HPDE6-E6E7 (cell line): ENCODE measurements around the gene HAUS7.

Experiments
- DNase-seq: peaks from one replicate; pipeline ENCODE4 v3.0.0; 2011; ENCODE audit warnings: missing footprints; ENCODE audit errors: extremely low spot score

HAUS7 gene

DNA sequence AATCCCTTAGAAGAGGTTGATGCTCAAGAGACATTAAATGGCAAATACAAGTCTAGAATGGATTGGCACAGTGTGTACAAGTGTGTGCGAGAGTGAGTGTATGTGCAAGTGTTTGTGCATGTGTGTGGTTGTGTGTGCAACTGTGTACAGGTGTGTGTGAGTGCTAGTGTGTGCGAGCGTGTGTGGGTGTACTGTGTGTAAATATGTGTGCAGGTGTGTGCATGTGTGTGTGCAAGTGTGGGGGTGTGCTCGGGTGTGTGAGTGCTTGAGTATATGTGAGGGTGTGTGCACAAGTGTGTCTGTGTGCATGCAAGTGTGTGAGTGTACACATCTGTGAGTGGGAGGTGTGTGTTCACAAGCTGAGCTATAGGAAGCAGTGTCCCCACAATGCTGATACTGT is 30.4 kb downstream of the HAUS7 start:
- no peak for DNase-seq

DNA sequence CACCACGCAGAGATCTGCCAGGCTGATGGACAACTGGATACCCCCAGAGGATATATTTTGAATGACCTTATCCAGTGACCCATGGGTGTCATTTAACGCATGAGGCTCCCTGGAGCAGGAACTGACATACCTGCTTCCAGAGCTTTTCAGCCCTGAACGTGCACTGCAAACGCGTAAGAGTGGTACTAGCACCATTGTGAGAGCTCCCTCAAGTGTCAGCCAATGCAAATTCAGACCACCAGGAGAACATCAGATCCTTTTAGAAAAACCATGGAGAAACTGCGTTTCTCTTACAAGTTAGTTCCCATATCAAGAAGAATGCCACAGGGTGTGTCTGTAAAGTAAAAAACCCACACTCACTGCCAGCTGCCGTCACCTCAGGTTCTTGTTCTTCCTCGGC is 31.8 kb downstream of the HAUS7 start:
- no peak for DNase-seq

- no peak for DNase-seq
Observed at GRCh38 chrX:153435845-153436244, 34.5 kb downstream of the HAUS7 start.

- no peak for DNase-seq
Observed at GRCh38 chrX:153434801-153435200, 35.6 kb downstream of the HAUS7 start.

DNA sequence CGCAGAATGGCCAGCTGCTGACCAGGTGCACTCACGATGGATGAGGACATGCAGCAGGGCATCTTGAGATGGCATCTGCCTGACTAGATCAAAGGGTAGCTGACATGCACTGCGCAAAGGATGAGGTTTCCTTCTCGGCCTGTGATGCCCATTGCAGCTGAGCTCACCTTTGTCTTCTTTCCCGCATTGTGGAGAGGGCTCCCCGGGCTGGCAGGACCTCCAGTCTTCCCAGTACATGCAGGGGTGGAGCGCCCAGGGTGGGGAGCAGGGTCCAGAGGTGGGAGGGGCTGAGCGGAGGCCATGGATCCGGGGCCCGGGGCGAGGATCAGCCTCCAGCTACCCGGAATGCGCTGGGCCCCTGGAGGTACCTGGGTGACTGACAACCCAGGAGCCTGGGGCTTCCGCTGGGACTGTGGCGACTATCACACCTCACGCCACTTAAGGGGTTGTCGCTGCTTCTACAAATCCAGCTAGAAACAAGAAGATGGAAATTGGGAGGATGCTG is 36.5 kb downstream of the HAUS7 start:
- no peak for DNase-seq

- no peak for DNase-seq
Observed at GRCh38 chrX:153433161-153433680, 37.2 kb downstream of the HAUS7 start.

DNA sequence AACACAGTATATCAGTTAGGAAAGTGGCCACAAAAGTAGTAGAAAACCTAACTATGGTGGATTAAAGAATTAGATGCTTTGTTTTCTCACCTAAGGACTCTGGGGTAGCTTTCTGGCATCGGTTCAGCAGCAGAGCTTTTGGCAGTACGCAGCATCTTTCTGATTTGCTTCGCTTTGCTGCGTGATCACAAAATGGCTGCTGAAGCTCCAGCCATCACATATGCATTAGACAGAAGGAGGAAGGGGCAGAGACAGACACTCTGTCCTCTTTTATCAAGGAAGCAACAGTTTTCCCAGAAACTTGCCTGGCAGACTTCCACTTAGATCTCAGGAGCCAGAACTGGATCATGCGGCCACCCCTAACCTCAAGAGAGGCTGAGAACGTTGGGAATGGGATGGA is 39.6 kb downstream of the HAUS7 start:
- no peak for DNase-seq

GRCh38 chrX:153426204-153426603 is 44.2 kb downstream of the HAUS7 start:
- DNase-seq = no peak

- no peak for DNase-seq
Observed at GRCh38 chrX:153423652-153424051, 46.7 kb downstream of the HAUS7 start.

GRCh38 chrX:153421856-153422255 is 48.5 kb downstream of the HAUS7 start:
- no peak for DNase-seq

- no peak for DNase-seq
Observed at GRCh38 chrX:153420851-153421599, 49.4 kb downstream of the HAUS7 start.

DNA sequence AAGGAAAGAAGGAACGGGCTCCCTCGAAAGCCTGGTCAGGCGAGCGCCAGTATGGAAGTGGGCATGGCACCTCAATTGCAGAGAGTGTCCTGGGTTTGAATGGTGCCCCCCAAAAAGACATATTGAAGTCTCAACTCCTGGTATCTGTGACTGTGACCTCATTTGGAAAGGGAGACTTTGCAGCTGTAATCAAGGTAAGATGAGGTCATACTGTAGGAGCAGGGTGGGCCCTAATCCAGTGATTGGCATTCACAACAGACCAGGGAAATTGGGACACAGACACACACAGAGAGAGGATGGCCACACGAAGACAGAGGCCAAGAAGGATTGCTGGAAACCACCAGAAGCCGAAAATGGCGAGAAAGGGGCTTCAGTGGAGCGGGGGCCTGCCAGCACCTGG is 52.7 kb downstream of the HAUS7 start:
- no peak for DNase-seq

- no peak for DNase-seq
Observed at GRCh38 chrX:153416781-153417450, 53.5 kb downstream of the HAUS7 start.

DNA sequence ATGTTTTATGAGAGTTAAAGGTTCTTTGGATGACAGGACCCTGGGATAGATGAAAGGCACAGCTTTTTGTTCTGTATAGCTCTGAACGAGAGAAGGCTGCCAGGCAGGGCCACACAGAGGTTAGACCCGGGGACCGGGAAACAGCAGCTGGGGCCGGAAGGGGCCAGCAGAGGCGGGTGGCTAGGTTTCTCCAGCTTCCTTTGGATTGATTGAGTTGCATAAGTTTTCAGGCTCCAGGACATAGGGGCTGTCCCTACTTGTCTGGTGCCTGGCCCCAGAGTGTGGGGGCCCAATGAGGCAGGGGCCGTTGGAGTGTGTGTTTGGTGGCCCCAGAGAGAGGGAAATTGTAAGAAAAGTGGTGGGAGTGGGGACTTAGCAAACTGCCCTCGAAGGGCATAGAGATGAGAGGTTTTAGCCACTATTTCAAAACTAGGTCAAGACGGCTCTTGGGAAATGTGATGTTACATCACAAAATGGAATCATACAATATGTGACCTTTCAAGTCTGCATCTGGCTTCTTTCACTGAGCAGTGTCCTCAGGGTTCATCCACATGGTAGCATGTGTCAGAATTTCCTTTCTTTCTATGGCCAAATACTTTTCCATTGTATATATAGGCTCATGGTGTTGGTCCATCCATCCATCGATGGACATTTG is 55.4 kb downstream of the HAUS7 start:
- DNase-seq = no peak

DNA sequence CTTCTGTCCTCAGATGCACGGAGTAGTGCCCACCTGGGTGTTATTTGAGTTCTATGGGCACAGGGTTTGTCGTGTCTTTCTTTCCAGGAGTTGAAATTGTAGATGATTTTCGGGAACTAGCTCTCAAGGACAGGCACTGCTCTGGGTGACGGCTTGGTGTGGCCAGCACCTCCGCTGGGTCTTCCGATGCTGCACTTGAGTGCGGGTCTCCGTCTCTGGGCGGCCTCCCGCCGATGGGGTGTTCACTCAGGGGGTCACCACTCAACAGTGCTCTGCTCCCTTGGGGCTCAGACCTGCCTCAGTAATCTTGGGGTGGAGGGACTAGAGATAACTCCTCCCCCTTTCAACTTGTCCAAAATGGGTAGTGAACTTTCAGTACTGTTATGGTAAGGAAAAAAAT is 56.6 kb downstream of the HAUS7 start:
- no peak for DNase-seq

DNA sequence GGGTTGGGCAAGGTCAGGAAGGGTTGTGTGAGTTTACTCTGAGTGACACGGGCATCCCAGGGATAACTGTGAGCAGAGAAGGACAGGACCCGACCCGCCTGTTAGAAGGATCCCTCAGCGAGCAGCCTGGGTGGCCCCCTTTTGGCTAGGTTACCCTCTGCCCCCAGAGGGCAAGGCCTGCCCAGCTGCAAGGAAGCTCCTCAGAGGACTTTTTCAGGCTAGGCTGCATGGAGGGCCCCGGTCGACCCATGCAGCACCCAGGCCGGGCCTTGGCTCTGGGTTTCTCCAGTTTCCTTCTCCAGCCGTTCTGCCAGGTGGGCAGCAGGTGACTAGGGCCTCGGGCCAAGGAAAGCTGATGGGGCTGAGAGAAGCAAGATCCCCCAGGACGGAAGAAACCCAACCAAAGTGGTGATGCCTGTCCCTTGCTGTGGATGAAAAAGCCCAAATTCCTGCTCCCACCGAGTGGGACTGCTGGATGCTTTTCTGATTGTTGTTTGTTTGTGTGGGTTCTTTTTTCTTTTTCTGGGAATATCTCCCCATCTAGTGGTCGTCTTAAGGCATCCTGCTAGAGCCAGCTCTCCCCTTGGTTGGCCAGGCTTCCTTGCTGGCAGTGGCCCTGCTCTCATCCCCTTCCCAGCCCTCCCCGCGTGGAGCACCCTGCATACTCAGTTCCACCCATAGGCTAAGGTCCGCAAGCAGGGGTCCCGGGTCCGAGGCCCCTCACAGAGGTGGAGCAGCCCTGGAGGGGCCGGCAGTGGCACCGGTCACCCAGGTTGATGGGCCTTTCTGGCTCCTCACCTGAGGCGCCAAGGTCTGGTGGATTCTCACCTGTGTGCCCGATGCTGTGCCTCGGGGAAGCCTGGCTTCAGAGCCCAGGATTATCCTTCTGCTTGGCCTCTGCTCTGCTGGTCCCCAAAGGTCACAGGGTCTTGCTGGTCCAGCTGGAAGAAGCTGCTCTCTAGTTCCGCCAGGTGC is 57.3 kb downstream of the HAUS7 start:
- no peak for DNase-seq

DNA sequence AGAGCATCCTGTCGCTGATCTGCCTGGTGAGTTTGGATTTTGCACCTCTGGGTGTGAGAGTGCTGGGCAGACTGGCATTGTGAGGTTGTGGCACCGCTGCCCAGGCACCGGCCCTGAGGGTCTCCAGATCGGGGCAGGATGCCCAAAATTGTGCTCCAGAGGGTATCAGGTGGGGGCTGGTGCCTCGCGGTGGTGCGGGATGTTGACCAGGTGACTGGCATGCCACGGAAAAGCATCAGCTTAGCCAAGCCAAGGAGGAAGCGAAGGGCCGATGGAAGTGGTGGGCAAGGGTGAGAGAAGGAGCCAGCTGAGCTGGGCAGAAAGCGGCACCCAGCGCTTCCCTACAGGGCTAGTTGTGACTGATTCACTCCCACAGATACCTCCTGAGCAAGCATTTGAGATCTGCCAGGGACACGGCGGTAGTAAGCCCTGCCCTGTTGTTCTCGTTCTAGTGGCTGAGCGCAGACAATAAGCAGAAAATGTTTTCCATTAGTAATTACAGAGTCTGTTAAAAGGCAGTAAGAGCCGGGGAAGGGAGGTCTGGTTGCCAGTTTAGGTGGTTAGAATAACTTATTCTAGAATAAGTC is 58.3 kb downstream of the HAUS7 start:
- DNase-seq = no peak

- DNase-seq = no peak
Observed at GRCh38 chrX:153411255-153411987, 59.0 kb downstream of the HAUS7 start, which contains the start of gene ZFP92. Gene ZFP92 (plus strand): TSS chrX:153411472. CDS start chrX:153418323, 6,851 bp downstream.

DNA sequence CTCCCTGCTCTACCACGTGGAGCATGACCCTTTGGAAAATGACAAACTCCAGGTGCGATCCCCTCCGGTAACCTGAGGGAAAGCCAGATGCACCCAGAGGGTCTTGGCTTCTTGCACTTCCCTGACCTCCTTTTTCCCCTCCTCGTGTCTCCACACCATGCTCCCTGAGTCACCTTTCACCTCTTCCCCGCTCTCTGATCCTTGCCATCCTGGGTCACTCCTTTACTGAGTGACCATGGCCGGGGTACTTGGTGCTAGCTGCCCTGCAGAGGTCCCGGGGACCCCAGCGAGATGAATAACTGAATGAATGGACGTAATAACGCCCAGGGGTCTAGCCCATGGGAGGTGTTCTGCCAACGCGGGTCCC is 59.5 kb downstream of the HAUS7 start:
- no peak for DNase-seq

- DNase-seq = no peak
Observed at GRCh38 chrX:153410373-153410772, 60.0 kb downstream of the HAUS7 start.
